Endothelial cell (in vitro differentiated cells): Measurements from ENCODE around the gene KCTD21. TPM values are rescaled to one million over a fixed set of nuclear protein-coding genes. Genes with fewer than 3 reads are reported as not detected.

Source experiments
- DNase-seq: peaks from one replicate; pipeline ENCODE4 v3.0.0; 2021; ENCODE audit warnings: low spot score
- H3K27ac Mint-ChIP-seq: one replicate; pipeline ENCODE4 v1.8.0; 2021; ENCODE audit warnings: mixed read lengths, inconsistent platforms; ENCODE audit not compliant: unreplicated experiment
- H3K27me3 Mint-ChIP-seq: one replicate; pipeline ENCODE4 v1.8.0; 2021; ENCODE audit warnings: mild to moderate bottlenecking, moderate library complexity, mixed read lengths, inconsistent platforms; ENCODE audit not compliant: unreplicated experiment
- H3K36me3 Mint-ChIP-seq: one replicate; pipeline ENCODE4 v1.8.0; 2021; ENCODE audit warnings: mild to moderate bottlenecking, low read depth, mixed read lengths, inconsistent platforms; ENCODE audit not compliant: unreplicated experiment
- H3K4me1 Mint-ChIP-seq: one replicate; pipeline ENCODE4 v1.8.0; 2021; ENCODE audit warnings: mild to moderate bottlenecking, mixed read lengths, inconsistent platforms; ENCODE audit not compliant: unreplicated experiment
- H3K4me3 Mint-ChIP-seq: one replicate; pipeline ENCODE4 v1.8.0; 2021; ENCODE audit warnings: mild to moderate bottlenecking, mixed read lengths, inconsistent platforms; ENCODE audit not compliant: unreplicated experiment
- H3K9me3 Mint-ChIP-seq: one replicate; pipeline ENCODE4 v1.8.0; 2021; ENCODE audit warnings: mixed read lengths, inconsistent platforms; ENCODE audit not compliant: unreplicated experiment
- total RNA-seq: library from RNA; stranded (reverse); fragmentation: NEBNext Ultra II Directional; extraction: Animal tissue kit (Norgen Biotek cat#: 25700); gene quantifications from one replicate; pipeline ENCODE4 v1.2.1, GENCODE V29; 2021; ENCODE audit not compliant: unreplicated experiment
- TF ChIP-seq, protein P1 (sequence below): fragments of 200-600 bp; sonication (generic); IDR thresholded peaks from one replicate; pipeline ENCODE4 v1.5.0; 2021; ENCODE audit warnings: antibody characterized with exemption; ENCODE audit not compliant: unreplicated experiment

KCTD21 gene
- total RNA-seq, 1 donor from 2014 or later: 11.4 TPM

GRCh38 chr11:78161346-78161745 is 27.1 kb downstream of the KCTD21 start:
- no peaks in the 10 kb centered on the region for H3K36me3 Mint-ChIP-seq
- no peak overlapping the region for H3K4me3 Mint-ChIP-seq
- peaks cover 6% of the 10 kb centered on the region for H3K27me3 Mint-ChIP-seq
- H3K27ac Mint-ChIP-seq: no peak overlapping the region
- TF ChIP-seq, protein P1, sequence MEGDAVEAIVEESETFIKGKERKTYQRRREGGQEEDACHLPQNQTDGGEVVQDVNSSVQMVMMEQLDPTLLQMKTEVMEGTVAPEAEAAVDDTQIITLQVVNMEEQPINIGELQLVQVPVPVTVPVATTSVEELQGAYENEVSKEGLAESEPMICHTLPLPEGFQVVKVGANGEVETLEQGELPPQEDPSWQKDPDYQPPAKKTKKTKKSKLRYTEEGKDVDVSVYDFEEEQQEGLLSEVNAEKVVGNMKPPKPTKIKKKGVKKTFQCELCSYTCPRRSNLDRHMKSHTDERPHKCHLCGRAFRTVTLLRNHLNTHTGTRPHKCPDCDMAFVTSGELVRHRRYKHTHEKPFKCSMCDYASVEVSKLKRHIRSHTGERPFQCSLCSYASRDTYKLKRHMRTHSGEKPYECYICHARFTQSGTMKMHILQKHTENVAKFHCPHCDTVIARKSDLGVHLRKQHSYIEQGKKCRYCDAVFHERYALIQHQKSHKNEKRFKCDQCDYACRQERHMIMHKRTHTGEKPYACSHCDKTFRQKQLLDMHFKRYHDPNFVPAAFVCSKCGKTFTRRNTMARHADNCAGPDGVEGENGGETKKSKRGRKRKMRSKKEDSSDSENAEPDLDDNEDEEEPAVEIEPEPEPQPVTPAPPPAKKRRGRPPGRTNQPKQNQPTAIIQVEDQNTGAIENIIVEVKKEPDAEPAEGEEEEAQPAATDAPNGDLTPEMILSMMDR: no peak
- H3K4me1 Mint-ChIP-seq: no peaks in the 10 kb centered on the region
- no peaks in the 10 kb centered on the region for H3K9me3 Mint-ChIP-seq
- no peak for DNase-seq

DNA sequence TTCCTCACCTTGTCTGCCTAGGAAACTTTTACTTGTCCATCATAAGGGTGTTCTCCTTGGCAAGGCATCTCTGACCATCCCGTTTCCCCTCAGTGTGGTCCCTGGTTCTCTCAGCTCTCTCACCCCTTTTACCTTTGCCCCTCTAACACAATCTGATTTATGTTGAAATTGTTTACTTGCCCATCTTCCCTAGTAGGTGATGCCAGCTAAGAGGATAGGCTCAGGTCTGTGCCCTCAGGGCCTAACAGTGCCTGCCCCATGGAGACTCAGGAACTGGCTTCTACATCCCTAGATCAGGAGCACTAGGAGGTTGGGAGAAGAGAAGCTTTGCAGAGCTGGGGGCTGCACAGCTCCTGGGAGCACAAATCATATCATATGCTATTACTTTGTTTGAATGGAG is 27.9 kb downstream of the KCTD21 start:
- Mint-ChIP-seq H3K27me3 (peaks cover 6% of the 10 kb centered on the region), H3K27ac (no peak overlapping the region)
- TF ChIP-seq, protein P1: no peak

DNA sequence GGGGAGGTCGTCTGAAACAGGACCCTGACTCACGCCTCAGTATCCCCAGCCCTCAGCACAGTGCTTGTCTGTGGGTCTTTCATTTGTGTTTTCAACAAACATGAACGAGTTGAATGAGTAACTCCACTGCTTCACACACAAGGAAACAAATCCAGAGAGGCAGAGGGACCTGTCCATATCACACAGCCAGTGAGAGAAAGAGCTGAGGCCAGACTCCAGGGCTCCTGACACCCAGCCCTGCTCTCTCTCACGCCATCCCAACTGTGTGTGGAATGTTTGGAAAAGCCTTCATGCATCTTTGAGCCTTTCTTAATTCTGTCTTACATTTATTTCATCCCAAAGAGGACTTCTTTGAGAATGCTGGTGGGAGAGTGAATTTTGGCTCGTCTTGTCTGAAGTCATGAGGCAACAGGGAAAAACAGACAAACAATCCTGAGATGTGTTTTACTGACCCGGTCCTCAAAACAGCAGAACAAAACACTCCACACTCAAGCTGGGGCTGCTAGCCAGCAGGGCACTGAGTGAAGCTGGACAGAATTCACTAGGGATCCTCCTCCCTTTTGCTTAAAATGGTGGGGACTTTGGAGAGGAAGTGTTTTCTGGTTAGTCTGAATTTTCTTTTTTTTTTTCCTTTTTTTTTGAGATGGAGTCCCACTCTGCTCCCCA is 29.3 kb downstream of the KCTD21 start:
- Mint-ChIP-seq H3K4me3 (no peak overlapping the region), H3K4me1 (no peaks in the 10 kb centered on the region), H3K9me3 (no peaks in the 10 kb centered on the region), H3K27ac (no peak overlapping the region), H3K27me3 (peaks cover 6% of the 10 kb centered on the region), H3K36me3 (no peaks in the 10 kb centered on the region)
- TF ChIP-seq, protein P1: no peak
- DNase-seq: no peak

More for the DNA sequence above, 27.9 kb downstream of the KCTD21 start:
- Mint-ChIP-seq H3K9me3 (no peaks in the 10 kb centered on the region), H3K36me3 (no peaks in the 10 kb centered on the region), H3K4me3 (no peak overlapping the region), H3K4me1 (no peaks in the 10 kb centered on the region)
- no peak for DNase-seq

- H3K27ac Mint-ChIP-seq: no peak overlapping the region
- H3K4me3 Mint-ChIP-seq: no peak overlapping the region
- no peaks in the 10 kb centered on the region for H3K9me3 Mint-ChIP-seq
- TF ChIP-seq, protein P1: no peak
- no peak for DNase-seq
- H3K36me3 Mint-ChIP-seq: no peaks in the 10 kb centered on the region
- H3K4me1 Mint-ChIP-seq: no peaks in the 10 kb centered on the region
- H3K27me3 Mint-ChIP-seq: peaks cover 6% of the 10 kb centered on the region
Observed at GRCh38 chr11:78156127-78156844, 32.1 kb downstream of the KCTD21 start.

GRCh38 chr11:78151804-78152203 is 36.6 kb downstream of the KCTD21 start:
- Mint-ChIP-seq H3K27ac (no peak overlapping the region), H3K9me3 (no peaks in the 10 kb centered on the region), H3K4me1 (no peaks in the 10 kb centered on the region), H3K36me3 (no peaks in the 10 kb centered on the region), H3K4me3 (no peak overlapping the region), H3K27me3 (peaks cover 5% of the 10 kb centered on the region)
- TF ChIP-seq, protein P1: no peak
- DNase-seq: no peak
